Mesenchymal stem cell (in vitro differentiated cells and primary cell): ENCODE data around the gene CELSR3.
A peak's percentile ranks its signal among the peaks of the same experiment; 100 is the strongest.

Experiments
- DNase-seq: peaks from one replicate; pipeline ENCODE4 v3.0.0-alpha.2; 2013
- H2AFZ ChIP-seq: one replicate; pipeline ENCODE4 v1.6.1; 2013; ENCODE audit warnings: low read depth, mild to moderate bottlenecking, control low read depth, inconsistent platforms, low read length, moderate library complexity
- H2AK5ac ChIP-seq: 2 replicates; pipeline ENCODE4 v1.6.1; 2013; ENCODE audit warnings: low read length, moderate library complexity, mild to moderate bottlenecking, inconsistent platforms; ENCODE audit not compliant: severe bottlenecking
- H2BK120ac ChIP-seq: one replicate; pipeline ENCODE4 v1.6.1; 2013; ENCODE audit warnings: low read depth, mild to moderate bottlenecking, inconsistent platforms, low read length, moderate library complexity
- H2BK12ac ChIP-seq, 2 experiments: one replicate each; pipeline ENCODE4 v1.6.1; 2013; ENCODE audit warnings: inconsistent platforms in 2 of 2, low read length in 2 of 2, mild to moderate bottlenecking in 2 of 2, moderate library complexity in 2 of 2, control low read depth in 1 of 2
- H2BK15ac ChIP-seq: one replicate; pipeline ENCODE4 v1.6.1; 2013; ENCODE audit warnings: mild to moderate bottlenecking, low read depth, inconsistent platforms; ENCODE audit not compliant: poor library complexity, severe bottlenecking
- H2BK5ac ChIP-seq: 2 replicates; pipeline ENCODE4 v1.6.1; 2013; ENCODE audit warnings: low read depth, mild to moderate bottlenecking, low read length, control low read depth, inconsistent platforms; ENCODE audit not compliant: poor library complexity, severe bottlenecking
- H3K14ac ChIP-seq, 2 experiments: one replicate each; pipeline ENCODE4 v1.6.1; 2013; ENCODE audit warnings: inconsistent platforms in 2 of 2, low read length in 2 of 2, control low read depth in 1 of 2, mild to moderate bottlenecking in 1 of 2, moderate library complexity in 1 of 2
- H3K18ac ChIP-seq, 2 experiments: one replicate each; pipeline ENCODE4 v1.6.1; 2013; ENCODE audit warnings: inconsistent platforms in 2 of 2, low read length in 2 of 2, control low read depth in 1 of 2, low read depth in 1 of 2, mild to moderate bottlenecking in 1 of 2
- H3K23ac ChIP-seq, 2 experiments: one replicate each; pipeline ENCODE4 v1.6.1; 2013; ENCODE audit warnings: inconsistent platforms in 2 of 2, low read length in 2 of 2, mild to moderate bottlenecking in 2 of 2, moderate library complexity in 2 of 2, control low read depth in 1 of 2
- H3K27ac ChIP-seq: 2 replicates; pipeline ENCODE4 v1.5.1; 2013; ENCODE audit warnings: mild to moderate bottlenecking, moderate library complexity, low read length, control low read depth, inconsistent platforms; ENCODE audit not compliant: poor library complexity, severe bottlenecking
- H3K27me3 ChIP-seq, 2 experiments: 2 replicates each; pipeline versions ENCODE4 v1.6.1 to v1.7.0; 2013; ENCODE audit warnings: low read length in 2 of 2, mild to moderate bottlenecking in 2 of 2, moderate library complexity in 2 of 2, control low read depth in 1 of 2, inconsistent platforms in 1 of 2; ENCODE audit not compliant: control insufficient read depth in 1 of 2, insufficient read depth in 1 of 2
- H3K36me3 ChIP-seq, 2 experiments: 2 replicates each; pipeline versions ENCODE4 v1.6.1 to v1.7.0; 2013; ENCODE audit warnings: low read length in 2 of 2, control low read depth in 1 of 2, inconsistent platforms in 1 of 2, low read depth in 1 of 2, mild to moderate bottlenecking in 1 of 2; ENCODE audit not compliant: insufficient read depth in 2 of 2, control insufficient read depth in 1 of 2
- H3K4ac ChIP-seq, 2 experiments: one replicate each; pipeline ENCODE4 v1.6.1; 2013; ENCODE audit warnings: inconsistent platforms in 2 of 2, low read length in 2 of 2, mild to moderate bottlenecking in 2 of 2, moderate library complexity in 2 of 2, control low read depth in 1 of 2, low read depth in 1 of 2
- H3K4me1 ChIP-seq: 2 replicates; pipeline ENCODE4 v1.6.1; 2013; ENCODE audit warnings: low read depth, low read length, control low read depth; ENCODE audit not compliant: control insufficient read depth, insufficient read depth
- H3K4me2 ChIP-seq: 2 replicates; pipeline ENCODE4 v1.6.1; 2013; ENCODE audit warnings: low read length, mild to moderate bottlenecking, inconsistent platforms; ENCODE audit not compliant: poor library complexity, severe bottlenecking
- H3K4me3 ChIP-seq, 2 experiments: 2 replicates each; pipeline versions ENCODE4 v1.5.1 to v1.7.0; 2013; ENCODE audit warnings: low read length in 2 of 2, mild to moderate bottlenecking in 2 of 2, control low read depth in 1 of 2, low read depth in 1 of 2; ENCODE audit not compliant: insufficient read depth in 1 of 2
- H3K79me1 ChIP-seq: replicated peaks from 2 replicates; pipeline ENCODE4 v1.6.1; 2013; ENCODE audit warnings: mild to moderate bottlenecking, control low read depth, low read length, inconsistent platforms; ENCODE audit not compliant: poor library complexity, severe bottlenecking
- H3K9ac ChIP-seq: 2 replicates; pipeline ENCODE4 v1.7.0; 2013; ENCODE audit warnings: mild to moderate bottlenecking, low read length, moderate library complexity
- H3K9me3 ChIP-seq: 2 replicates; pipeline ENCODE4 v1.7.0; 2013; ENCODE audit warnings: mild to moderate bottlenecking, low read length; ENCODE audit not compliant: control insufficient read depth
- H4K8ac ChIP-seq: one replicate; pipeline ENCODE4 v1.6.1; 2013; ENCODE audit warnings: inconsistent platforms, mild to moderate bottlenecking, low read length, moderate library complexity
- H4K91ac ChIP-seq: one replicate; pipeline ENCODE4 v1.6.1; 2013; ENCODE audit warnings: mild to moderate bottlenecking, low read length, inconsistent platforms
- WGBS: methylation state at CpG from one replicate; pipeline ENCODE4 v1.1.7; 2013; ENCODE audit warnings: mixed read lengths; 5-methylcytosine and 5-hydroxymethylcytosine counted together

CELSR3 gene

GRCh38 chr3:48633743-48634142, 28.9 kb downstream of the CELSR3 start:
- Histone ChIP-seq H2AK5ac (no peak overlapping the region), H3K27ac (no peak overlapping the region), H3K79me1 (peaks cover 47% of the 10 kb centered on the region), H2AFZ (no peak overlapping the region), H2BK5ac (no peak overlapping the region), H3K4ac (no peak overlapping the region), H3K27me3 (peaks cover 0 to under 1% of the 10 kb centered on the region in 2 experiments), H3K4me2 (no peak overlapping the region), H3K18ac (no peak overlapping the region), H3K14ac (no peak overlapping the region), H3K36me3 (peaks cover 48 to 51% of the 10 kb centered on the region in 2 experiments), H2BK15ac (peak overlapping the region; percentile 56), H3K4me1 (peaks cover 23% of the 10 kb centered on the region), H2BK12ac (no peak overlapping the region), H3K23ac (no peak overlapping the region), H3K9me3 (no peaks in the 10 kb centered on the region), H3K4me3 (peak overlapping the region in 1 of 2 experiments; percentile 93), H4K8ac (no peak overlapping the region), H4K91ac (no peak overlapping the region), H2BK120ac (no peak overlapping the region), H3K9ac (peak overlapping the region; percentile 92)
- no peak for DNase-seq
- 96% methylated on average over 2 of the region's 2 CpGs for WGBS

GRCh38 chr3:48633256-48633655, 29.4 kb downstream of the CELSR3 start:
- DNase-seq = no peak
- Histone ChIP-seq H3K4me1 (peaks cover 23% of the 10 kb centered on the region), H3K23ac (no peak overlapping the region), H3K27ac (no peak overlapping the region), H4K8ac (no peak overlapping the region), H3K4ac (no peak overlapping the region), H2BK15ac (no peak overlapping the region), H2BK120ac (no peak overlapping the region), H2BK12ac (no peak overlapping the region), H3K14ac (no peak overlapping the region), H4K91ac (no peak overlapping the region), H3K4me3 (no peak overlapping the region), H3K9ac (no peak overlapping the region), H3K9me3 (no peaks in the 10 kb centered on the region), H3K79me1 (peaks cover 47% of the 10 kb centered on the region), H2BK5ac (no peak overlapping the region), H3K27me3 (no peaks in the 10 kb centered on the region), H3K18ac (no peak overlapping the region), H2AK5ac (no peak overlapping the region), H3K4me2 (no peak overlapping the region), H3K36me3 (peaks cover 51 to 56% of the 10 kb centered on the region in 2 experiments), H2AFZ (no peak overlapping the region)
- 98% methylated on average over 15 of the region's 15 CpGs for WGBS

GRCh38 chr3:48631516-48632448, 30.9 kb downstream of the CELSR3 start:
- Histone ChIP-seq H2BK12ac (no peak overlapping the region), H3K9ac (no peak overlapping the region)
- WGBS = 97% methylated on average over 22 of the region's 22 CpGs

DNA sequence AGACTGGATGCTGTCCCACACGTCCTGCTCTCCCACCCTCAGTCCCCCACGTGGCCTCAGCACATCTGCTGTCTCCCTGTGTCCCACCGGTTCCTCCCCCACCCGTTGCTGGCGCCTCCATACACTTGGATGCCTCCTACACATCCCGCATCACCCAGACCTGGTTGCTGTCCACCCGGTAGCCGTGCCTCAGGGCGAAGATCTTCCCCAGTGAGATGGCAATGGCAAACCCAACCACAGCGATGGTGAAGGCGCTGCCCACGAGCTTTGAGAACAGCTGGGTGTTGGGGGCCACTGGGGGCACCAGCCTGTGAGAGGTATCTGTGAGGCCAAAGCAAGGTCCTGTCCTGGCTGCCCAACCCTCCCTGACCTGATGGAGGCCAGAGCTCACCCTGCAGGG, 31.9 kb downstream of the CELSR3 start:
- H2AK5ac ChIP-seq = no peak overlapping the region
- H3K14ac ChIP-seq = no peak overlapping the region
- DNase-seq = no peak
- H3K23ac ChIP-seq = no peak overlapping the region
- H3K79me1 ChIP-seq = peaks cover 44% of the 10 kb centered on the region
- H2BK5ac ChIP-seq = no peak overlapping the region
- no peak overlapping the region for H2BK15ac ChIP-seq
- no peak overlapping the region for H3K4me3 ChIP-seq
- peaks cover 75 to 81% of the 10 kb centered on the region in 2 experiments for H3K36me3 ChIP-seq
- H3K4me1 ChIP-seq = peaks cover 16% of the 10 kb centered on the region
- no peak overlapping the region for H3K18ac ChIP-seq
- H3K27ac ChIP-seq = no peak overlapping the region
- H3K4me2 ChIP-seq = no peak overlapping the region
- no peak overlapping the region for H3K9ac ChIP-seq
- 97% methylated on average over 12 of the region's 12 CpGs for WGBS
- H4K8ac ChIP-seq = no peak overlapping the region
- H2BK12ac ChIP-seq = no peak overlapping the region
- no peak overlapping the region for H2BK120ac ChIP-seq
- H3K27me3 ChIP-seq = no peaks in the 10 kb centered on the region
- H4K91ac ChIP-seq = no peak overlapping the region
- no peak overlapping the region for H3K4ac ChIP-seq
- H3K9me3 ChIP-seq = no peaks in the 10 kb centered on the region
- H2AFZ ChIP-seq = no peak overlapping the region

More at GRCh38 chr3:48631516-48632448, 30.9 kb downstream of the CELSR3 start:
- no peak overlapping the region for H2BK15ac ChIP-seq
- H3K14ac ChIP-seq = no peak overlapping the region
- no peak overlapping the region for H2BK120ac ChIP-seq
- H3K4me3 ChIP-seq = no peak overlapping the region
- no peak overlapping the region for H3K18ac ChIP-seq
- peak overlapping the region; percentile 11 for H4K91ac ChIP-seq
- H3K23ac ChIP-seq = no peak overlapping the region
- peaks cover 50% of the 10 kb centered on the region for H3K79me1 ChIP-seq
- no peak overlapping the region for H3K4ac ChIP-seq
- H2AFZ ChIP-seq = no peak overlapping the region
- H3K36me3 ChIP-seq = peaks cover 65 to 71% of the 10 kb centered on the region in 2 experiments
- no peak overlapping the region for H3K27ac ChIP-seq
- DNase-seq = no peak
- no peak overlapping the region for H4K8ac ChIP-seq
- H3K4me2 ChIP-seq = no peak overlapping the region
- H3K4me1 ChIP-seq = peaks cover 23% of the 10 kb centered on the region
- H2AK5ac ChIP-seq = no peak overlapping the region
- H3K9me3 ChIP-seq = no peaks in the 10 kb centered on the region
- H2BK5ac ChIP-seq = no peak overlapping the region
- H3K27me3 ChIP-seq = no peaks in the 10 kb centered on the region
